EL (cell line): ENCODE results near the gene CLIC5.

ENCODE experiments used
- DNase-seq: peaks from one replicate; pipeline ENCODE4 v3.0.0-alpha.2; 2016

Gene CLIC5

DNA sequence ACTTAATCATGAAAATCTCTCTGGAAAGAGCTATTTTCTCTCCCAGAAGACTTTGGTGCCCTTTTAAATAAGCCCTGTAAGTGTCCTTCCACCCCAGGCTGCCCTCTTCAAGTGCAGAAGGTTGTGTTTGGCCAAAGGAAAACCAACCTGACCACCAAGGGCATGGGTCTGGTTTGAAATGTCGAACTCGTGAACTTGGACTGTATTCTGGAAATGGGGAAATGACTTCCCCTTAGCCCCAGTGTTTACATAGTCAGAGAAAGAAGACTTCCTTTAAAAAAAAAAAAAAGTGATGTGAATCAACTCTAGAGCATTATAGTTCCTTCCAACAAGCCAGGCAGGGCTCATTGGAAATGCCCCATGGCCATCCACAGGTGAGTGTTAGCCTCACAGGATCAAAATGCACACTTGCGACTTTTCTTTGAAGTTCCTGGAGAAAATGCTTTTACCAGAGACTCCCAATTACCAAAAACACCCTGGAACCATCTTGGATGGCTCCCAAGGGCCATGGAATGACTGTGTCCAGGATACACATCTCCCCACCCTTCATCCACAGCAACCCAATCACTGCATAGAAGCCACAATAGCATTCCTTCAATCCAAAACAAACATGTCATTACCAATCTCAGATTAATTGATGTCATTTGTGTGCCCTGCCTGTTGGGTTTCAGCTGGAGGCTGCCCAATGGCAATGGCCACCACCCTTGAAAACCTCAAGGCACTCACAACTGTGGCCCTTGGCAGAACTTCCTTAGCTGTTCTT lies 133.8 kb downstream of the CLIC5 start:
- no peak for DNase-seq

DNA sequence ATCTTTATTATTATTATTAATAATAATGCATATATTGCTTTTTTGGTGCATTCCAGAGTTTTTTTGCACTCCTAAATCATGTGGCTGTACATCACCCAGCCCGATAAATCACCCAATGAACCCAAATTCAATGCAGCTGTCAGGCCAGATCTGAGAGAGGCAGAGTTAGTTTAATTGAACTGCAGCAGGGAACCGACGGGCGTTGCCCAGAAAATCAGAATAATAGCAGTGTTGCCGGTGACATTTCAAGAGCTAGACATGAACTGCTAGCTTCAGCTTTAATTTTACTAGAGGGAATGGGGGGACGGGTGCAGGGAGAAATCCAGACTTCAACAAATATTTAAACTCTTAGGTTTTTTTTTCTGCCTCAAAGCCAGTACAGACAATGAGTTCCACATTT lies 135.0 kb downstream of the CLIC5 start:
- DNase-seq: no peak

DNA sequence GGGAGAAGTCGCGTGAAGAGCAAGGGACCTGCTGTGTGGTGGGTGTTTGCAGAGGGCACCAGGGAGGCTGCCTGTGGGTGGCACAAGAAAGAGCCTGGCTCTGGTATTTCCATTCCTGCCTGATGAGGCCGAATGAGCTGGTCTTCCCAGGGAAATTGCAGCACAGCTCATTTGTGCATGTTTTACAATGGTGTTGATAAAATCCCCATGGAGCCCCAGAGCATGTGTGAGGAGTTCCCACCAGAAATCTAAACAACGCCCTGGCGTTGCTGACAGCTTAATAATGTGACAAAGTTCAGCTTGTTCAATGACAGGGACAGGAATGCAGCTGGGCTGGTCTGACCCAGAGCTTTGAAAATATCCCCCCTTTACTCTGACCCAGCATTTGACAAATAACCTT lies 135.5 kb downstream of the CLIC5 start:
- DNase-seq: no peak

DNA sequence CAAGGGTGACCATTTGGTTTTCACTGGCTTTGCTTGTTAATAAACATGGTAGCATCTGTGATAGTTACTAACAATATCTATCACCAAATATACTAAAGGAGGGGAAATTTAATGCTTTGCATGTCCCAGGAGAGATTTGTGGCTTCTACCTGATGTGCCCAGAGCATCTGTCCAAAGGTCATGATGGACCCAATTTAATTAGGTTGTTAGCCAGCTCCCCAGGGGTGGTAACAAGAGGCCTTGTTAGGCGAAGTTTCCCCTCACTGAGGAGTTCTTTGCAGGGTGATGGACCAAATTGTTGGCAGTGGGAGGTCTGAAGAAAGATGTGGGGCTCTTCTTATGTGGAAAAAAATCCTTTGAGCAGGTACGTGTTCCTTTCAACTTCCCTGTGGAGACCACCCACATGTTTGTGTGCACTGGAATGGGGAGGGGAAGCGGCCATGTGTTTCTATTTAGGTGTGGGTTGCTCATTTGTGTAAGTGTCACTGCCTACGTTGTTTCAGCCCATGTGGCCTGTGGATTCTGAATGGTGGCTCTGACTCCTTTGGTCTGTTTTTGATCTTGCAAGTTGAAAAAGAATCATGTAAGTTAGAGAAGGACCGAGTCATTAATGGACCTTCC lies 137.6 kb downstream of the CLIC5 start:
- DNase-seq: no peak

DNA sequence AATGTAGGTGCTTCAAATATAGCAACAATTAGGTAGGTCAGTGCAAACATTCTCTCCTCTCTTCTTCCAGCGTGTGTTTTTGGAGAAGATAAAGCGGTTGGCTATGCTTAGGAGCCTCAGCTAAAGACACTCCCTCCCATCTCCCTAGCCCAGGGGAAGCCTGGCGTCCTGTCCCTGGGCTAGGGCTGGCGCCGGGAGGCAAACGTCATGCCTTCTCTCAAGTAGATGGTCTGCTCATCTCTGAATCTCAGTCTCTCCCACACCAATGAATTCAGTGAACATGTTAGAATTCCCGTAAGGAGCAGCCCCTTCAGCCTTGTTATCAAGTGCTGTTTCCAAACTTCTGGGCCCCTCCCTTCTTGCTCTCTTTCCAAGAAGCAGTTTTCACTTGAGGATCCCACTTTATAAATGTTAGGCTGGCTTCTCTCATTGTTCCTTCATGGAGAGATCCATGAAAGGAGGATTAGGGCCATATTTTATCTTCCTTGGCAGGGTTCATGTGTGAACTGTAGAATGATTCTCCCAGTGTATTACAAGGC lies 142.8 kb downstream of the CLIC5 start:
- no peak for DNase-seq

DNA sequence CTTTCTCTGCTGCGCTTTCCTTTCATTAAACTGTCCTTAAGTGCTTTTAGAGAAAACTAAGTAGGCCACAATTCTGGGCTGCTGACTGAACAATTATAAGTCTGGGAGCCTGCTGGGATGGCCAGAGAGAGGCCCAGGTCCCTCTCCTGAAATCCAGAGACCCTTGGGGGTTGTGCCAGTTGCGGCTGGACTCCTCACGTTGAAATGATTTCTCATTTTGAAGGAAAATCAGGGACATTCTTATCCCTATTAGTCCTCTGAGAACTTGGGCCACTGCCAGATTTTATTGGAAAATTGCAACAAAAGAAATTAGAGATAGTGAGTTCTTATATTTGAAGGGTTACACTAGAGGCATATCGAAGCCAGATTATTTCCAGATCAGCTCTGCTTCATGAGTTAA lies 145.1 kb downstream of the CLIC5 start:
- DNase-seq: no peak

DNA sequence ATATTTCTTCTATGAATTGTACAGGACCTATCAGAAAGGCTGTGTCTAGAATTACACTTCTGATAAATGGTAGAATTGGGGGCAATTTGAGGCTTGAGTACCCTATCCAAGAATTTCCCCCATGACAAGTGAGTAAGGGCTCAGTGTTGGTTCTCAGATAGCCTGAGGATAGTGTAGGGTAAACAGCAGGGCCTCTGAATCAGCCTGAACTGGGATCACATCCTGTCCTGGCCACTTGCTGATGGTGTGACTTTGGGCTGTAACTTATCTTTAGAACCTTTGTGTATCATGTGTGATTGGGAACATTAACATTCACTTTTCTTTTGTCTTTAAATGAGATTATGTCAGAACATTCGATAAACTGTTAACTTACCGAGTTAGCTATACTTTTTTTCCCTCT lies 151.0 kb downstream of the CLIC5 start:
- peak; percentile 55 for DNase-seq

DNA sequence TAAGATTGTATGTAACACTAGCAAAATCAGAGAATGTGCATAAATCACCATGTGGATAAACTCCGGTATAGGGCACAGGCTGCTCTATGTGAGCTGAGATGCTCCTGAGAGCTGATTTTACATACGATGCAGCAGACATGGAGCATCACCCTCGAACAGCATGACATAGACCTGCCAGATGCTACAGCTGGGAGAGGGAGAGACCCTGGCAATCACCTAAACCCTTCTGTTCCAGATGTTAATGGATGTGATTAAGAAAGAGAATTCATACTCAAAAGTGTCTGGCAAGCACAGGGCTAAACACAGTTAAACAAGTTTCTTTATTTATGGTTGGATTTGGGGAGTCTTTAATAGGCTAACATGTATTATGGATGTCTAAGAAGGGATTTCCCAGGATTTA lies 157.0 kb downstream of the CLIC5 start:
- no peak for DNase-seq

DNA sequence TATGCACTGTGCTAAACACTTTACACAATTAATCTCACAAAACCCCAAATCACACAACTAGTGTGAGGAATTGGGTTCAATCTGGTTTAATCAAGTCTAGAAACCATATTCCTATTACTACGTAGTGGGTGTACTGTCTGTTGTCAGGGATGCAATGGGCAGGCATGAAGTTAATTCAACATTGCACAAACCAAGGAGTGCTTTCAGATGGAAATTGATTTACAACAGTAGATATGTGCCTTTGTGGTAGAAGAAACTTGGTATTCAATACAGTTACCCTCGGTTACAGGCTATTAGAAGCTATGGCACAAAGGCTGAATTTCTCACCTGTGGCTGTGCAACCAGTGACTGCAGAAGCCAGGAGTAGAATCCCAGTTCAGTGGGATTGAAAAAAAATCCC lies 157.8 kb downstream of the CLIC5 start:
- DNase-seq: no peak

DNA sequence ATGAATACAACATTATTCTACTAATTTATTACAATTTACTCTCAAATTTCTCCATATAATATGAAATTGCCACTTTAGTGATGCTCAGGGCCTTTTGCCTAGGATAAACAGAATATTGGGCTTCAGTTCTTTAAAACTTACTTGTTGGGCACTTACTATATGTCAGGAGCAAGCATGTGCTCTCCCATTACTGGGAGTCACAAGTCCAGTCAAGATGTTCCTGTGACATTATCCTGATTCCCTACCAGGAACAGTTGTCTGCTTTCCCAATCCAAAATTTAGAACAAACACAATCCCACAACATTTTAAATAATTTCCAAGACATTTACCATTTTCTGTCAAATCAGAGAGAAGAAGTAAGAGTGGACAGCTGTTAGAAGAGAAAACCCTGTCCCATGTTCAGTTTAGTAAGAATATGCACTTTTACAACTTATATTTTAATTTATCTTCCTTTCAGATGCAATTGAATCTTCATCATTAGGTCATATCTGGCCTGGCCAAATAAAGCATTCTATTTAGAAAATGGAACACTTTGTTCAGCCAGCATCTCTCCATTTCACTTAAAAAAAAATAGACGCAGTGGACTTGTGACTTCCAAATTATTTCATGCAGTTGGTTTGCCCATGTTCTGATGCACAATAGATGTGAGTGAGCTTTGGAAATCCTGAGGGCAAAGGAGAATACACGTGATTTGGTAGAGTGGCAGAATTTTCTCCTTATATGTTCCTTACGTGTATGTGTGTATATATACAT lies 159.8 kb downstream of the CLIC5 start:
- DNase-seq: no peak

DNA sequence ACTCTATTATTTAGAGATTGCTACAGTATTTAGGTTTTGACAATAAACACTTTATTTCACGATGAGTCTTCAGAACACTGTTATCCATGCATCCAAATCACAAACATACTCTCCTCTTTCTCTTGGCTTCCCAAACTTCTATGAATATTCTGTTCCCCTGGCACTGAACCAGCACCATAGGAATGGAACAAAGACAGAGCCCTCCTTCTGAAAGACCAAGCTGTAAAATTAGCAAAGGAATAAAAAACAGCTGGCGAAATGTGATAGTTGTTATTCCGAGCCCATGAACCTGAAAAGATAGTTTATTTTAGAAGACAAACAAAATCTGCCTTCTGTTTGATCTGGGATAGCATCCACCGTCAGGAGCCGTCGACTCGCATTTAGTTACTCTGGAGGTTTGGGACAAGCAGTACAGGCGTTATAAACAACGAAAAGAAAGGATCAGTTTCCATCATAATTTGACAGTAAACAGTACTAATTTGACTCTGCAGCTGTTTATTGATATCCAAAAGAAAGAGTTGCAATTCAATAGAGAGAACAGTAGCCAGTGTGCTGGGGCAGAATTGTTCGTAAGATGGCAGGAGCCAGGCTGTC lies 161.4 kb downstream of the CLIC5 start:
- no peak for DNase-seq

DNA sequence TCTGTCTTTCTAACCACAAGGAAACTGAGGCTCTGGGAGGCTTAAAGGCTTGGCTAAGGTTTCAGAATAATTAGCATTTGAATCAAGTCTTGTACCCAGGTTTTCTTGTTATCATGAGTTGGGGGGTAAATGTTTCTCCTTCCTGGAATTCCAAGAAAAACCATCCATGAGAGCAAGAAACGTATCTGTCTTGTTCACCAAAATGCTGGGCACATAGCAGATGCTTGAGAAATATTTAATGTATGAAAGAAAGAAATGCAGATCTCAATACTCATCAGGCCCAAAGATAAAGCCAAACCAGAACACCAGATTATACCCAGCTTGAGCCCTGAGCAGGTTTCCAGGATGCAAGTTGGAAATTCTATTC lies 164.6 kb downstream of the CLIC5 start:
- DNase-seq: no peak

DNA sequence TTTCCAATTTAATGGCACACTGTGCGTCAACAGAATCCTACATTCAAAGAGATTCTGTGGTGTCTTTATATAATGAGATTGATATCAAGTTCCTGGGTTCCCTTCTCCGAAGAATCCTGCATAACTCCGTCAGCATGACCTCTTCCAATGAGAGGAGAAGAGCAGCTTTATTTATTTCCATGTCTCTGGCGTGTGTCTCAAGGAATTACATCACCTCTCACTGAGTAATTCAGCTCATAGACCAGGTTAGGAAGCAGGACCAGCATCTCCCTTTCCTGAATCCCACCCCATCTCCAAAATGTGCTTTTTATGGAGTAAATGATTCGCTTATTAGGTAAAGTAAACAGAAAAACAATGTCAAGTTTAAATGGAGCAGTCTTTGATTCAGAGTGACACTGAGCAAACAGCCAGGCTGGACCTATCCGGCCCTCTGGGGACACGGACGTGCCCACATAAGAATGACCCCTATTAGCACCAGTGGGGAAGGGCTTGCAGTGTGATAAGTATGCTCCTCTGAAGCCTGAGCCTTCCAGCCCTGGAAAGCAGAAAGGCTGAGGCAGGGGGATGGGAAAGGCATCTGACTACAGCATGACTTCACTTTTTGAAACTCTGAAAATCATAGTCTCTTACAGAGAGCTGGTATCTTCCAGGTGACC lies 165.2 kb downstream of the CLIC5 start:
- DNase-seq: no peak

DNA sequence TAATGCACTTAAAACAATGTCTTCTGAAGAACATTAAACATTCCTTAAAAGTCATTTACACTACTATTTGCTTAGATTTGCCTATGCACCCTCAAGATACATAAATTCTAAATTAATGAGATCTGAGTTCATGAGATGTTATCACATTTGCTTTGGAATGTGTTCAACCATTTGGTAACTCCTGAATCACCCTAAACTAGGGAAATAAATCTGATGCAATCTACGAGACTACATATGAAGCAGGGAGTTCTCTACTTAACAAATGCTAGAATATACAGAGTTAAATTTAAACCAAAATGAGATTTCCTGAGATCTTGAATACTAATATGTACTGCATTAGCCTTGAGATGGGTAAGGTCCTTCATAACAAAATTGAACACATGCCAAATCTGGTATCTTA lies 170.1 kb downstream of the CLIC5 start:
- peak; percentile 79 for DNase-seq

DNA sequence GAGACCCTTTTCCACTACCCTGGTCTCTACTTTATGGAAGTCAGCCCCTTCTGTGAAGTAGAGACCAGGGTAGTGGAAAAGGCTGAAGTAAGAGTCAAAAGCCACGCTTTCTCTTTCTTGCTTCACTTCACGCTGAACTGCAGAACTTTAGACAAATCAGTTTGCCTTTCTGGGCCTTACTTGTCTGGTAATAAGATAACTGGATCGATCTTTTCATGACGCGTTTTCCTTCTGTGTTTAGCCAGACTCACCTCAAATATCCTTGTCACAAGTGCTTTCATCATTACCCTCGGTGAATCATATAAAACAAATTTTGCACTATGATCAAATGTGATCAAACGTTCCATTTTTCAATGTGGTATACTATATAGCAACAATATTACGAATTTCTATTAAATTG lies 170.7 kb downstream of the CLIC5 start:
- no peak for DNase-seq

DNA sequence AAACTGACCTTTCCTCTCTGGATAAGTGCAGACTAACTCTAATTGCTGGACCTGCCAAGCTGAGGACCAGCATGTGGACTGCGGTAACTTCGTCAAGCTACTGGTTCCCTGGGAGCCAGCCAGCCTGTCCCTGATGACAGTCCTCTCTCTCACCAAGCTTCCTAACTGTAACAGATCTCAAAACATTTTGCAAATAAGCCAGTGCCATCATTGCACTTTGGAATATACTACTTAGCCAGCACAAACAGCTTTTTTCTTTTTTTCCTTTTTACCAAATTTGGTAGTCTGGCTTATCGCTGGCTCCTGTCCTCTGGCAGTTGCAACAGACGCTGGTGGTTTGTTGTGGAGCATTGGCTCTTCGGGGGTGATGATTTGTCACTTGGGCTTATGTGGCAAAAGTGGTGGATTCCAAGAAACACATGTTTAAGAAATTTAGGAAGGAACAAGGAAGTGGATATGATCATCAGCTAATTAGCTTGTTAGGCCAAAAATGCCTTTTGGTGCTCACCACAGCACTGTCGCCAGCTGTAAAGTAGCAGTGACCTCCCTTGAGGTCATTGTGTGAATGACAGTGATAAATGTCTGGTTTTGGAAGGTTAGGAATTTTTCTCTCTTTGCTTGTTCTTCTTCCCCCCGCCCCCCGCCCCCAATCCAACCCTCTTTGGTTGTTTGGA lies 171.7 kb downstream of the CLIC5 start:
- peak; percentile 49 for DNase-seq

DNA sequence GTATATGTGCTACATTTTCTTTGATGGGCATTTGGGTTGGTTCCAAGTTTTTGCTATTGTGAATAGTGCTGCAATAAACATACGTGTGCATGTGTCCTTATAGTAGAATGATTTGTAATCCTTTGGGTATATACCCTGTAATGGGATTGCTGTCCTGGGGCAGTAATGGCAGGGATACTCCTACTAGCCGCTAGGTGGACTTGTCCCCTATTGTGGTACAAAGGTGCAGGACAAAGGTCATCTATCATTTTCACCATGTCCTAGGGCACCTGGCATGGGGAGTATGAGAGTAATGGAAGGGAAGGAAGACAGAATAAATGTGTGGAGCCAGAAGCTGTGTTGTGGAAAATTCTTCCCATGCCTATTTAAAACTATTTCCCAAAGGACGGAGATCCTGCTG lies 174.6 kb downstream of the CLIC5 start:
- no peak for DNase-seq

DNA sequence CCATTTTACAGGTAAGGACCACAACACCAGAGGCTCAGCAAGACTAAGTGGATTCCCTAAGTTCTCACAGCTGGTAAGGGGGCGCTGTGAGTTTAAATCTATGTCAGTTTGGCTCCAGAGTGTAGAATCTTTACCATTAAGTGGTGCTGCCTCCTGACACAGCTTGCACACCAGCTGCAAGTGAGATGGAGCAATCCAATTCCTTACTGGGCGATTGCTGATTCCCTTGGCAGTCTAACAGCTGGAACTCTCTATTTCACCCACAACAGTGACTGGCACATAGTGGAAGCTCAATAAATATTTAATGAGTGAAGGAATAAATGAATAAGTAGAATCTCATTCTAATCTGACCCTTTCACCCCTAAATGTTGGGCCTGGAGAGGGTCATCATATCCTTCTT lies 176.7 kb downstream of the CLIC5 start:
- DNase-seq: no peak

DNA sequence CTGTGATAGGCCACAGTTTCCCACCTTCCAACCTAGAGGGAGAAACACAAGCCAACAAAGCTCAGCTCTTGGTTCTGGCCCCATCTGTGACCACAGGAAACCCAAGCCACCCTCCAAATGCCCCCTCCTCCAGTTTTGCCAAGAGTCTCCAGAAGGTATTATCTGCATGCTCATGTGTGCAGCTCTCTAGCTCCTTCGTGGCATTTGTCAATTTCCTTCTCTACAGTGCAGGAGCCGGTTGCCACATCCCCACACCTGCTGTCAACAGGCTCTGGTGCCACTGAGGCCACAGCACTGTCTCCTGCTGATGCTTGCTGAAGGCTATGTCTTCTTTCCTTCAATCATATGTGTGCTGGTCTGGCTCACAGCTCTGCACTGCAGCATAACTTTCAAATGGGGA lies 177.2 kb downstream of the CLIC5 start:
- DNase-seq: no peak

DNA sequence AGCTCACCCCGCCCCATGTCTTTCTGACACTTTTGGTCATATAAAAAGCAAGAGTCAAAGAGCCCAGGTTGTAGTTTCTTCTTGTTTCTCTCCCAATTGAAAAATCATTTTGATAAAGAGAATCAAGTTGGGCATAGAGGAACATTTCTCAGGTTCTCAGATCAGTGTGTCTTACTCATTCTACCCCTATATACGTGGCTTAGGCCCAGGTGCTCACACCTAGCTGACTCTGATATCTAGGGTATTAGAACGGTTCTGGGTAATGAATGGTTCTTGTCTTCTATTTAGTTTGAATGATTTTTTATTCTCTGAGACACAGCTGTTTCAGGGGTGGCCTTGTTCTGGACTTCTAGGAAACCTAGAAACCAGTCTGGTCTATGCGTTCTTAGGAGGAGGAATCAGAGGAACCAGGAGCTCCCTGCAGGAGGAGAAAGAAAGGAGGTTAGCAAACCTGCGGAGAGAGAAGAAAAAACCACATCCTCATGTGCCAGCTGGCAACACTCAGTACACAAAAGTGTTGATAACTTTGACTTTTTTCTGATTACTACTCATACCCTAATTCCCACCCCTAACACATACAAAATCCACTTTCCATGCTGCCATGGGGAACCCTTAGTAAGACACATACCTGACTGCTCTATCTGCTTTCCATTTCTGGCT lies 178.0 kb downstream of the CLIC5 start:
- DNase-seq: no peak

DNA sequence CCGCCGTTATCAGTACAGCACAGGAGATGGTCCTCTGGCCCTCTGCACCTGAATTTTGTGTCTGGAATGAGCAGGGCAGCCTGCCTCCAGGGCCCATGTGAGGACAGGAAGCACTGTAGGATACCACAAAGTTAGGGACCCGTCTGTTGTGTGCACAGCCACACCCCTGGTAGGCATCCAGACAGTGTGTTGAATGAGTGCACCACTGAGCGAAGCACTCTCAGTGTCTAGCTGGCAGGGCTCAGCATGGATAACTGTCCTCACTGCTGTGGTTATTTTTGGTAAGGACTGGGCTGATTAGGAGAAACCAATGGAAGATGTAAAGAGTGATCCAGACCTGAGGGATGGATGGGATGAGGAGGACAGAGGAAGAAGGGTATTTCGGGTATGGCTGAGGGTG lies 178.7 kb downstream of the CLIC5 start:
- DNase-seq: no peak

DNA sequence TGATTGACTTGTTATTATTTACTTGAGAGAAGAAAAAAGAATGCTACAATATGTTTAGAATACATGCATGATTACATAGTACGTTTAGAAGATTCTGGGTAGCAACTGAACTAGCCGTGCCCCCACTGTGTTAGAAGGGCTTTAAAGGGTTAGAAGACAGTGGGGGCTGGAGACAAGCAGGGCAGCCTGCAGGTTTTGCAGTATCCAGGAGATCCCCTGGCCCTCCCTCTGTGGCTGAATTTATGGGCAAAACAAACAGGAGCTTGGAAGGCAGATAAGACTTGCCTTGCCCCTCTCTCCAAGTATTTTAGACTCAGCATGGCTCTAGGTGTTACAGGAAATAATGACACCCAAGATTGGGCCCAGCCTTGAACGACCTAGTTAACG lies 179.2 kb downstream of the CLIC5 start:
- DNase-seq: no peak
